Choroid plexus epithelial cell (primary cell): ENCODE data around the gene ABCA8.

Experiments
- DNase-seq: peaks from one replicate; pipeline ENCODE4 v3.0.0-alpha.2; 2010; ENCODE audit warnings: low read depth
- H3K4me3 ChIP-seq: 2 replicates; pipeline ENCODE4 v1.5.1; 2011; ENCODE audit warnings: low read depth, mild to moderate bottlenecking, control low read depth, low read length, moderate library complexity
- TF ChIP-seq, protein P1 (sequence below): conservative IDR thresholded peaks from 2 replicates; pipeline ENCODE4 v1.5.1; 2011; ENCODE audit warnings: low read depth, mild to moderate bottlenecking, control low read depth, inconsistent platforms, low read length, moderate library complexity

The ABCA8 gene

DNA sequence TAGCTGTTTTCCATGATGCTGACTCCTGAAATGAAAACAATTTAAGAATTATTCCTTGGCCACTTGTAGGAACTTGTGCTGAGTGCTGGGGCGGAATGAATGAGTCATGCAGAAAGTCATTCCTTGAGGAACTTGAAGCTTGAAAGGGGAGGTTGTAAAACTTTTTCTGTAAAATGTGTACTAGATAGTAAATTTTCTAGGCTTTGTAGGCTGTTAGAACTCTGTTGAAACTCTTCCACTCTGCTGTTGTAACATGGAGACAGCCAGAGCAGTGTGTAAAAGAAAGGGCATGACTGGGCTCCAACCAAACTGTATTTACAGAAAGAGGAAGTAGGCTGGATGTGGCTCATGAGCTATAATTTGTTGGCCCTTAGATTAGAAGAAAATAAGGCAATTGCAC is 46.1 kb downstream of the ABCA8 start:
- TF ChIP-seq, protein P1, sequence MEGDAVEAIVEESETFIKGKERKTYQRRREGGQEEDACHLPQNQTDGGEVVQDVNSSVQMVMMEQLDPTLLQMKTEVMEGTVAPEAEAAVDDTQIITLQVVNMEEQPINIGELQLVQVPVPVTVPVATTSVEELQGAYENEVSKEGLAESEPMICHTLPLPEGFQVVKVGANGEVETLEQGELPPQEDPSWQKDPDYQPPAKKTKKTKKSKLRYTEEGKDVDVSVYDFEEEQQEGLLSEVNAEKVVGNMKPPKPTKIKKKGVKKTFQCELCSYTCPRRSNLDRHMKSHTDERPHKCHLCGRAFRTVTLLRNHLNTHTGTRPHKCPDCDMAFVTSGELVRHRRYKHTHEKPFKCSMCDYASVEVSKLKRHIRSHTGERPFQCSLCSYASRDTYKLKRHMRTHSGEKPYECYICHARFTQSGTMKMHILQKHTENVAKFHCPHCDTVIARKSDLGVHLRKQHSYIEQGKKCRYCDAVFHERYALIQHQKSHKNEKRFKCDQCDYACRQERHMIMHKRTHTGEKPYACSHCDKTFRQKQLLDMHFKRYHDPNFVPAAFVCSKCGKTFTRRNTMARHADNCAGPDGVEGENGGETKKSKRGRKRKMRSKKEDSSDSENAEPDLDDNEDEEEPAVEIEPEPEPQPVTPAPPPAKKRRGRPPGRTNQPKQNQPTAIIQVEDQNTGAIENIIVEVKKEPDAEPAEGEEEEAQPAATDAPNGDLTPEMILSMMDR = no peak

DNA sequence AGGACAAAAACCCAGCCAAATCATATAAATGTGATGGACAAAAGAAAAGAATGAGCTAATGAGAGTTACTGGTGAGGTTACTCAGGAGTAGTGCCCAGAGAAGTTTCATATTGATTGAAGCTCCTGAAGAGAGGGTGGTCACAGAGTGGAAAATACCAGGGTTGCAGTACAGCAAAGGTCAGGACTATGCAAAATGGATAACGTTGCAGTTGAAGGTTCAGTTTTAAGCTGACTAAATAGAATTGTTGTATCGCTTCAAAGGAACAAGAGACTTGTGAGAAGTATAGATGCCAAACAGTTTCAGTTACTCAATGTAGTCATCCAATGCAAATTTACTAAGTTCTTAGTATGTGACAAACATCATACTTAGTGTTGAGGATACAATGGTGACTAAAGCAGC is 47.1 kb downstream of the ABCA8 start:
- DNase-seq = no peak
- no peak overlapping the region for H3K4me3 ChIP-seq
- TF ChIP-seq, protein P1 = no peak

More for the DNA sequence above, 46.1 kb downstream of the ABCA8 start:
- peak; percentile 95 for DNase-seq
- H3K4me3 ChIP-seq = no peak overlapping the region

DNA sequence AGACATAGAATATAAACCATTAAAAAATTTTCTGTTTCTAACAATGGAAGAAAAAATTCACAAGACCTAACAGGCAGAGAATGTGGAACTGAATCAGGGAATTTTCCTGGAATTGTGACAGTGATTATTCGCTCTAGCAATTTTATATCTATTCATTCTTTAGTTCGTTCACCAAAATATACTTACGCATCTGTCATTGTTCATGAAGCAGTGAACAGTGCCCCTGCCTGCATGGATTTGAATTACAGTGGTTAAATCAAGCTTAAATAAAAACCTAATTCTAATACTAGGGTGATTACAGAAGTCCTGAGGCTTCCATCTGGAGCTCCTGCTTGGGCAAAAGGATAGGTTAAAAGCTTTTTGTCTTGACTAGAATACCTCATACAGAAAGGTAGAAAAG is 48.6 kb downstream of the ABCA8 start:
- TF ChIP-seq, protein P1 = peak; percentile 70
- DNase-seq = peak; percentile 68
- no peak overlapping the region for H3K4me3 ChIP-seq

DNA sequence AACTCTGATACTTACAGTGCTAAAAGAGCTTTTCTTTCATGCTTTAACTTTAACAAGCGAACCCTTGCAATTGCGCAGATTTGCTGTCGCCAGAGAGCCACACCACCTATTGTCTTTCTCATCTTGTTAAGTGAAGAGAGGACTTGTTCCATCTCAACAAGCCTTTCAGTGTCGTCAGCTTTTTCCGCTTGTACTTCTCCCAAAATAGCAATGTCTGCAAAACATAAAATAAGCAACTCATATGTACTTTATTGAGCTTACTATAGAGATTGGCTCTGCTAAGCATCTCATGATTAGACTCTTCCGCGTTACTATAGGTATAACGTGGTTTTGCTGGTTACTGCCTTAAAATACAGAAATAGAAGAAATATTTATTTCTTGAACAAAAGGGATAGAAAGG is 51.9 kb downstream of the ABCA8 start:
- no peak for DNase-seq
- H3K4me3 ChIP-seq = no peak overlapping the region
- TF ChIP-seq, protein P1 = no peak

DNA sequence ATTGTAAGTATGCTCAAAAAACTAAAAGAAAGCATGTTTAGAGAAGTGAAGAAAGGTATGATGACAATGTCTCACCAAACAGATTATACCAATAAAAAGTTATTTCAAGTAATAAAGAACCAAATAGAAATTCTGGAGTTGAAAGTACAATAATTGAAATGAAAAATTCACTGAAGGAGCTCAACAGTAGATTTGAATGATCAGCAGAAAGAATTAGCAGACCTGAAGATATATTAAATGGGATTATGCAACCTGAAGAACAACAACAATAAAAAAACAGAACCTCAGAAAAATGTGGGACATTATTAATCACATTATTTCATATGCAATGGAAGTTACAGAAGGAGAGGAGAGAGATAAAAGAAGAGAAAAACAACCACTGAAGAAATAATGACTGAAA is 57.6 kb downstream of the ABCA8 start:
- TF ChIP-seq, protein P1 = no peak
- DNase-seq = no peak
- no peak overlapping the region for H3K4me3 ChIP-seq

DNA sequence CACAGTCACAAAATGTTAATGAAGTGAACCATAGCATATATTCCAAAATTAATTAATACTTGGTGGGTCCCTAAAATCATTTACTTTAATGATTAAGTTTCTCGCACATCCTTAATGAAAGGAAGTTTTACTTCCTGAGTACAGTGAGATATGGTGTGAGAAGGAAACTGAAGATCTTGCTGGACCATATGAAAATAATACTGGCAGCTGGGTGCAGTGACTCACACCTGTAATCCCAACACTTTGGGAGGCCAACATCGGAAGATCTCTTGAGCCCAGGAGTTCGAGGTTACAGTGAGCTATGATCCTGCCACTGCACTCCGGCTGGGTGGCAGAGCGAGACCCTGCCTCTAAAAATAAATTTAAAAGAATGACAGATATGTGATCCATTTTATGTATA is 62.5 kb downstream of the ABCA8 start:
- DNase-seq = no peak
- TF ChIP-seq, protein P1 = no peak
- H3K4me3 ChIP-seq = no peak overlapping the region

DNA sequence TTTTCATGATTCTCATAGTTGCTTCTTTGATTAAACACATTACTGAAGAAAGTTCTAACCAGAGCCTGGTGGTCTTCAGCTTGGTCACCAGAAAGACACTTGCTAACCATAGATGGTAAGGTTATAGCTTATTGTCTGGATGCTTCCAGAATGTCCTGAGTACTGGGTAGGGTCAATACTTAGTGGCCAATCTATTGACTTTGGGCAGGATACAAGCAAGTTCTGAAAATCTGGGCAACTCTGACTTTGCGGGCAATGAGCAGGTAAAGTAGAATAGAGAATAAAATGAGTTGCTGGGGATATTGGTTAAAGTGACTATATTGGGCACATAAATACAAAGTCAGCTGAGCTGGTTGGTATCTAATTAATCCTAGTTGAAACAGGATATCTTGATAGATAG is 63.0 kb downstream of the ABCA8 start:
- TF ChIP-seq, protein P1 = no peak
- no peak for DNase-seq

More for the DNA sequence above, 63.0 kb downstream of the ABCA8 start:
- no peak overlapping the region for H3K4me3 ChIP-seq
